HAP-1 (cell line): ENCODE data around the gene RIPK3.
"Not testable (repeated sequence)": the region's sequence is repeated elsewhere in the genome, so short reads cannot be mapped to it uniquely, and the experiment has no call there.

Experiments used
- DNase-seq, 2 experiments: peaks; one replicate each; pipeline ENCODE4 v3.0.0-alpha.2; 2016 to 2020; ENCODE audit warnings: low spot score in 2 of 2
- H3K27me3 ChIP-seq: fragments of 250-450 bp; sonication (Bioruptor Pico); 2 replicates; pipeline ENCODE4 v1.5.1; 2020; ENCODE audit warnings: low read depth, mild to moderate bottlenecking, moderate library complexity
- H3K36me3 ChIP-seq: fragments of 250-450 bp; sonication (Bioruptor Pico); replicated peaks from 2 replicates; pipeline ENCODE4 v1.5.1; 2020; ENCODE audit warnings: mild to moderate bottlenecking
- H3K4me1 ChIP-seq: fragments of 250-450 bp; sonication (Bioruptor Pico); 2 replicates; pipeline ENCODE4 v1.5.1; 2020; ENCODE audit warnings: mild to moderate bottlenecking
- H3K4me3 ChIP-seq: fragments of 250-450 bp; sonication (Bioruptor Pico); 2 replicates; pipeline ENCODE4 v1.5.1; 2020; ENCODE audit warnings: mild to moderate bottlenecking, moderate library complexity
- H3K9me3 ChIP-seq: fragments of 250-450 bp; sonication (Bioruptor Pico); 2 replicates; pipeline ENCODE4 v1.5.1; 2020; ENCODE audit warnings: mild to moderate bottlenecking, moderate library complexity
- in situ Hi-C: fragments of 300-500 bp; cut with MboI; formaldehyde crosslinking; loops from 3 replicates; pipeline ENCODE4 v1.14.3; 2020; ENCODE audit warnings: low sequenced_read_pairs, inconsistent platforms, mixed read lengths

Gene RIPK3

GRCh38 chr14:24330973-24331674 is 8.7 kb downstream of the RIPK3 start:
- DNase-seq: no peak
- H3K27me3 ChIP-seq: 0 out of 2 replicates have a peak, but pooled peaks cover 2% of the 10 kb centered on the region
- H3K4me1 ChIP-seq: peaks cover 3% of the 10 kb centered on the region; the same call in 1 of the 2 replicates
- no peak overlapping the region for H3K4me3 ChIP-seq
- H3K9me3 ChIP-seq: no peaks in the 10 kb centered on the region
- no peaks in the 10 kb centered on the region for H3K36me3 ChIP-seq
- in situ Hi-C loops: loop anchor here (5.0 to 25.0 kb wide), 2 partner anchors 101 to 356 kb away; no protein-coding TSS in a partner anchor

- Histone ChIP-seq H3K4me1 (peaks cover 3% of the 10 kb centered on the region; the same call in 1 of the 2 replicates), H3K4me3 (no peak overlapping the region), H3K27me3 (0 out of 2 replicates have a peak, but pooled peaks cover 2% of the 10 kb centered on the region), H3K9me3 (no peaks in the 10 kb centered on the region), H3K36me3 (no peaks in the 10 kb centered on the region)
- in situ Hi-C loops: loop anchor here (5.0 to 25.0 kb wide), 2 partner anchors 103 to 358 kb away; no protein-coding TSS in a partner anchor
- no peak for DNase-seq
Observed at GRCh38 chr14:24329736-24330135, 10.1 kb downstream of the RIPK3 start.

- Histone ChIP-seq H3K36me3 (no peaks in the 10 kb centered on the region), H3K27me3 (0 out of 2 replicates have a peak, but pooled peaks cover 2% of the 10 kb centered on the region), H3K4me3 (no peak overlapping the region), H3K9me3 (no peaks in the 10 kb centered on the region), H3K4me1 (peaks cover 3% of the 10 kb centered on the region; the same call in 1 of the 2 replicates)
- in situ Hi-C loops: loop anchor here (25.0 kb wide), 1 partner anchor 358 kb away; no protein-coding TSS in a partner anchor
- no peak for DNase-seq
Observed at GRCh38 chr14:24329073-24329663, 10.6 kb downstream of the RIPK3 start.

GRCh38 chr14:24327914-24328313 is 11.9 kb downstream of the RIPK3 start:
- H3K4me3 ChIP-seq, H3K36me3 ChIP-seq, H3K9me3 ChIP-seq, H3K4me1 ChIP-seq, H3K27me3 ChIP-seq: not testable (repeated sequence)
- peak in 1 of 2 experiments; percentile 71 for DNase-seq
- in situ Hi-C loops: loop anchor here (25.0 kb wide), 1 partner anchor 359 kb away; no protein-coding TSS in a partner anchor

- in situ Hi-C loops: loop anchor here (25.0 kb wide), 1 partner anchor 360 kb away; no protein-coding TSS in a partner anchor
- Histone ChIP-seq H3K9me3 (no peaks in the 10 kb centered on the region), H3K4me1 (no peaks in the 10 kb centered on the region), H3K36me3 (no peaks in the 10 kb centered on the region), H3K4me3 (no peak overlapping the region), H3K27me3 (0 out of 2 replicates have a peak, but pooled peaks cover 2% of the 10 kb centered on the region)
- DNase-seq: no peak
Observed at GRCh38 chr14:24327303-24327702, 12.5 kb downstream of the RIPK3 start.

- in situ Hi-C loops: loop anchor here (25.0 kb wide), 1 partner anchor 361 kb away; no protein-coding TSS in a partner anchor
- H3K27me3 ChIP-seq: 0 out of 2 replicates have a peak, but pooled peaks cover 2% of the 10 kb centered on the region
- H3K4me1 ChIP-seq: no peaks in the 10 kb centered on the region
Observed at GRCh38 chr14:24325963-24326362, 13.8 kb downstream of the RIPK3 start.

GRCh38 chr14:24325041-24325530 is 14.7 kb downstream of the RIPK3 start:
- no peak for DNase-seq
- in situ Hi-C loops: loop anchor here (25.0 kb wide), 1 partner anchor 362 kb away; no protein-coding TSS in a partner anchor
- no peaks in the 10 kb centered on the region for H3K9me3 ChIP-seq
- H3K36me3 ChIP-seq: no peaks in the 10 kb centered on the region
- H3K4me1 ChIP-seq: no peaks in the 10 kb centered on the region
- 0 out of 2 replicates have a peak, but pooled peaks cover 2% of the 10 kb centered on the region for H3K27me3 ChIP-seq
- H3K4me3 ChIP-seq: no peak overlapping the region

More at GRCh38 chr14:24325963-24326362, 13.8 kb downstream of the RIPK3 start:
- H3K4me3 ChIP-seq: no peak overlapping the region
- no peaks in the 10 kb centered on the region for H3K36me3 ChIP-seq
- H3K9me3 ChIP-seq: no peaks in the 10 kb centered on the region
- DNase-seq: no peak

- Histone ChIP-seq H3K9me3 (no peaks in the 10 kb centered on the region), H3K4me1 (no peaks in the 10 kb centered on the region), H3K36me3 (no peaks in the 10 kb centered on the region), H3K4me3 (no peak overlapping the region), H3K27me3 (0 out of 2 replicates have a peak, but pooled peaks cover 2% of the 10 kb centered on the region)
- no peak for DNase-seq
- in situ Hi-C loops: no loop called here
Observed at GRCh38 chr14:24324024-24324423, 15.8 kb downstream of the RIPK3 start.

- no peaks in the 10 kb centered on the region for H3K9me3 ChIP-seq
- H3K4me3 ChIP-seq: no peak overlapping the region
- no peaks in the 10 kb centered on the region for H3K4me1 ChIP-seq
- 0 out of 2 replicates have a peak, but pooled peaks cover 2% of the 10 kb centered on the region for H3K27me3 ChIP-seq
- H3K36me3 ChIP-seq: no peaks in the 10 kb centered on the region
- in situ Hi-C loops: no loop called here
- DNase-seq: no peak
Observed at GRCh38 chr14:24323341-24323740, 16.4 kb downstream of the RIPK3 start.

- no peak for DNase-seq
- H3K36me3 ChIP-seq: no peaks in the 10 kb centered on the region
- H3K4me3 ChIP-seq: no peak overlapping the region
- H3K4me1 ChIP-seq: no peaks in the 10 kb centered on the region
- 0 out of 2 replicates have a peak, but pooled peaks cover 2% of the 10 kb centered on the region for H3K27me3 ChIP-seq
- no peaks in the 10 kb centered on the region for H3K9me3 ChIP-seq
- in situ Hi-C loops: no loop called here
Observed at GRCh38 chr14:24322672-24323071, 17.1 kb downstream of the RIPK3 start.

- DNase-seq: no peak
- Histone ChIP-seq H3K36me3 (no peaks in the 10 kb centered on the region), H3K27me3 (0 out of 2 replicates have a peak, but pooled peaks cover 2% of the 10 kb centered on the region), H3K4me3 (no peak overlapping the region), H3K4me1 (no peaks in the 10 kb centered on the region), H3K9me3 (no peaks in the 10 kb centered on the region)
- in situ Hi-C loops: no loop called here
Observed at GRCh38 chr14:24321212-24321975, 18.4 kb downstream of the RIPK3 start.

- no peak overlapping the region for H3K4me3 ChIP-seq
- no peaks in the 10 kb centered on the region for H3K36me3 ChIP-seq
- H3K27me3 ChIP-seq: no peaks in the 10 kb centered on the region
- no peaks in the 10 kb centered on the region for H3K4me1 ChIP-seq
- no peaks in the 10 kb centered on the region for H3K9me3 ChIP-seq
- no peak for DNase-seq
- in situ Hi-C loops: no loop called here
Observed at GRCh38 chr14:24317141-24317928, 22.5 kb downstream of the RIPK3 start.
